Measurements from ENCODE around the gene PRKCZ.

The PRKCZ gene

GRCh38 chr1:2024887-2025286 is 25.3 kb upstream of the PRKCZ start:
- no peak for DNase-seq (ENCODE audit: low read depth in 2 of 3, low spot score in 2 of 3)

DNA sequence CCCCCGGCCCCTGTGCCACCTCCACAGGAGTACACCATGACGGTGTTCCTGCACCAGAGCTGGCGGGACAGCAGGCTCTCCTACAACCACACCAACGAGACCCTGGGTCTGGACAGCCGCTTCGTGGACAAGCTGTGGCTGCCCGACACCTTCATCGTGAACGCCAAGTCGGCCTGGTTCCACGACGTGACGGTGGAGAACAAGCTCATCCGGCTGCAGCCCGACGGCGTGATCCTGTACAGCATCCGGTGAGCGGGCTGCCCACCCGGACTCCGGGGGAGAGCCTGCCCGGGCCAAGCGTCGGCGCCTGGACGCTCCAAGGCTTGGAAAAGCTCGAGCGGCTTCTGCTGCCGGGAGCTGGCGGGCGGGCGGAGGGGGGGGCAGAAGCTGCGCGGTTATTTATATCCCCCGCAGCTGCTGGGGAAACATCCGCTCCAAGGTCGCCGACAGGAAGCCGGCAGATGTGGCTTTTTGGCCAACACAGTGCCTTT is 24.7 kb upstream of the PRKCZ start:
- DNase-seq (ENCODE audit: low read depth in 2 of 3, low spot score in 2 of 3): no peak

GRCh38 chr1:2027961-2028583 is 22.1 kb upstream of the PRKCZ start:
- DNase-seq (ENCODE audit: low read depth in 2 of 3, low spot score in 2 of 3): no peak

DNA sequence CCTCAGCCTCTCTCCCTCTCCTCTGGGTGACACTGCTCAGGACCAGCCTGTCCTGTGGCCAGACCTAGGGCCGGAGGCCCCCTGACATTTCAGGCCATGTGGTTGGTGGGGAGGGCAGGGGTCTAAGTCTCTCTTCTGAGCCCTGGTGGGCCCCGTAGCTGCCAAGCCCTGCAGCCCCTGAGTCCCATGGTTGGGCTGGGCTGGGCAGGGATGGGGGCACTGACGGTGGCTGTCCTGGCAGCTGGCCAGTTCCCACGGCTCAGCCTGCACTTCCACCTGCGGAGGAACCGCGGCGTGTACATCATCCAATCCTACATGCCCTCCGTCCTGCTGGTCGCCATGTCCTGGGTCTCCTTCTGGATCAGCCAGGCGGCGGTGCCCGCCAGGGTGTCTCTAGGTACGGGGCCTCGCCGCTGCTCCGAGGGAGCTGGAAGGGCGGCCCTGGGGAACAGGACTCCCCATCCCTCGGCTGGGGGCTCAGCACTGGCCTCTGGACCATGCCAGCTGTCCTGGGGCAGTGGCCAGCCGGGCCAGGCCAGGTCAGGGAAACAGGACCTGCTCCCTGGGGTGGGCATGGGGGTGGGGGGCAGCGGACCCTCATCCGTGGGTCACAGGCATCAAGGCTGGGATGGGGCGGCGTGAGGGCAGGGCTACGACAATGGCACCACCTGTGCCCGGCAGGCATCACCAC is 21.2 kb upstream of the PRKCZ start:
- no peak for DNase-seq (ENCODE audit: low read depth in 2 of 3, low spot score in 2 of 3)

GRCh38 chr1:2029561-2029960 is 20.6 kb upstream of the PRKCZ start:
- DNase-seq (ENCODE audit: low read depth in 2 of 3, low spot score in 2 of 3): no peak

DNA sequence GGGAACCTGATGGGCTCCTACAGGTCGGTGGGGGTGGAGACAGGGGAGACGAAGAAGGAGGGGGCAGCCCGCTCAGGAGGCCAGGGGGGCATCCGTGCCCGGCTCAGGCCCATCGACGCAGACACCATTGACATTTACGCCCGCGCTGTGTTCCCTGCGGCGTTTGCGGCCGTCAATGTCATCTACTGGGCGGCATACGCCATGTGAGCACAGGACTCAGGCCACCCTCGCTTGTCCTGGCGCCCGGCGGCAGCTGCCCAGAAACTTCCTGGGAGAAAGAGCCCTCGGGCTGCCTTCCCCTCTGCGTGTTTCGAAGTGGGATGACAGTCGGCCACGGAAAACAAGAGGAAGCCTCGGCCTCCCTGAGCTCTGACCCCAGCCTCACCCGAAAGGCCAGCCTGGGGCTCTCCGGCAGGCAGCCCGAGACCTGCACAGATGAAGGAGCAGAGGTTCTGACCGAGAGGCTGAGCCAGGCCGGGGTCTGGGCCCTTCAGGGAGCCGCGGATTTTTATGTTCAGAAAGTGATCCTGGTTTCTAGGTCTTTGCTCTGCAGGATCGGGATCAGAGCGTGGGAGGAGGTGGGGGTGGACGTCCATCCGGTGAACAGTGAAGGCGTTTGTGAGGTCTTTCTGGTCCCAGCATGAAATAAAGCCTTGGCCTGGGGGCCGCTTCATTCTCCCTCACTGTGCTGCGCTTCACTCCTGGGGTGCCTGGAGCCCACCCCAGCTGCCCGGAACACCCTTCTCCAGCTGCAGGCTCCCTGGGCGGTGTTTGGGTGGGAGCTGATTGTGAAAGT is 19.9 kb upstream of the PRKCZ start:
- no peak for DNase-seq (ENCODE audit: low read depth in 2 of 3, low spot score in 2 of 3)

DNA sequence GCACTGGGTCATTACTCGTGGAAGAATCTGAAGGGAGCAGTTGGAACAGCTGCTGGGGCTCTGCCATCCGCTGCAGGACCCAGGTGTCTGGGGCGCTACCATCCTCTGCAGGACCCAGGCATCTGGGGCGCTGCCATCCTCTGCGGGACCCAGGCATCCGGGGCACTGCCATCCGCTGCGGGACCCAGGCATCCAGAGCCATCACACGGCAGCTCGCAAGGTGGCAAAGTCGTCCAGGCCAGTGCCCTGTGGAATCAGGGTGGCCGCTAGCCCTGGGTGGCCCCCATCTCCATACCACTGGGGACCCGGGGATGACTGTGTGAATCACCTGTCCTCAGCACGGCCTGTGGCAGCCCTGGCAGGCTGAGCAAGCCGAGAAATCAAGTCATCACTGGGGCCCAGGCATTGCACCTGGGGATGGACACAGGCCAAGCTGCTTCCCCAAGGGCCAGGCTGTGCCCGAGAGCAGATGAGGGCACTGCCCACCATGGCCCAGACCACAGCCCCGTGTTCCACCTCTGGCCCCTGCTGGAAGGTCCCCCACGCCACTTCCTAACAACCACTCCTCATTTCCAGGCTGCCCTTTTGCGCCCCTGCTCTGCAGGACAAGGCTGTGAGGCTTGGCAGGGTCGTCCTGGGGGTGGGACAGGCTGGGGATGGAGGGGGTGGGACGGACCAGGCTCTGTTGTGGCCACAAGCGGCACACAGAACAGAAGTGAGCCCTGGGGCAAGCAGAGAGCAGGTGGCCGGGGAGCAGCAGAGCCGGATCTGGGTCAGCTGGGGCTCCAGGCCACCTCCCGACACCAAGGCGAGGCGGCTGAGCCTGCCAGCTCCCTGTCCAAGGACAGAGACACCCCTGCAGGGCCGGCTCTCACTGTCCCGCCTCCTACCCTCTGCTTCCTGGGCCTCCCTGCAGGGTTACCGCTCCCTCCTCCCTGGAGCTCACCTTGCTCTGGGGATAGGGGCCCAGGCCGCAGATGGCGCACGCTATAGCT is 18.4 kb upstream of the PRKCZ start:
- no peak for DNase-seq (ENCODE audit: low read depth in 2 of 3, low spot score in 2 of 3)

DNA sequence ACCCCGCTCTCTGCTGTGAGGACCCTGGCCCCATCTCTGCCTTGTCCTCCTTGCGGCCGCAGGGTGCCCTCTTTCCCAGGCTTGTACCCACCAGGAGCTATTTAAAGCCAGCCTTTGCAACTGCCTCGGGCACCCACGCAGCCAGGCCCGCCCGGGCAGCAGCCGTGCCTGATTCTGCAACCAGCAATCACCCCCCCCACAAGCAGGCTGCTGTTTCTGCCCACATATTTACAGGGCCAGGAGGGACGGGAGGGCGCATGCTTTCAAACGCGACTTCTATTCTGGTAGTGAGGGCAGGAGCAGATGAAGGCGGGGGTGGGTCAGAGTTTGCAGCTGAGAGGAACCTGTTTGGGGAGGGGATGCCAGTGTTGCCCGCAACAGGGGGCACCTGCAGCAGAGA is 17.5 kb upstream of the PRKCZ start:
- no peak for DNase-seq (ENCODE audit: low read depth in 2 of 3, low spot score in 2 of 3)

DNA sequence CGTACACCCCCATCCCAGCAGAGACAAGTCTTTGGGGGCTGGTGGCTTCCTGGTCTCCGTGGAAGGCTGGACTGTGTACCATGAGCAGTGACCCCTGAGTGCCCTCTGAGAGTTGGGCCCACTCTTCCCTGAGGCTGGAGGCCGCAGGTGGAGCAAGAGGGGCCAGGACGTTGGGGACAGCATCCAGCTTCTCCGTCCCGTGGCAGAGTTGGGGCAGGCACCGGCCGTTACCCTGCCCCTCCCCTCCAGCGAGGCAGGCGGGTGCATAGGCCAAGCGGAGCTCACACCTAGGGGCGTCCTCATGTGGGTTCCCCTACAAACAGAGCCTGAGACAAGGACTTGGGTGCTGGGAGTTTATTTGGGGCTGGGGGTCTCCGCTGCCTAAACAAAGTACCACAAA is 17.0 kb upstream of the PRKCZ start:
- no peak for DNase-seq (ENCODE audit: low read depth in 2 of 3, low spot score in 2 of 3)

GRCh38 chr1:2036287-2036686 is 13.9 kb upstream of the PRKCZ start:
- no peak for DNase-seq (ENCODE audit: low read depth in 2 of 3, low spot score in 2 of 3)

- DNase-seq (ENCODE audit: low read depth in 2 of 3, low spot score in 2 of 3): no peak
Measured at GRCh38 chr1:2037314-2037979, 12.8 kb upstream of the PRKCZ start.

DNA sequence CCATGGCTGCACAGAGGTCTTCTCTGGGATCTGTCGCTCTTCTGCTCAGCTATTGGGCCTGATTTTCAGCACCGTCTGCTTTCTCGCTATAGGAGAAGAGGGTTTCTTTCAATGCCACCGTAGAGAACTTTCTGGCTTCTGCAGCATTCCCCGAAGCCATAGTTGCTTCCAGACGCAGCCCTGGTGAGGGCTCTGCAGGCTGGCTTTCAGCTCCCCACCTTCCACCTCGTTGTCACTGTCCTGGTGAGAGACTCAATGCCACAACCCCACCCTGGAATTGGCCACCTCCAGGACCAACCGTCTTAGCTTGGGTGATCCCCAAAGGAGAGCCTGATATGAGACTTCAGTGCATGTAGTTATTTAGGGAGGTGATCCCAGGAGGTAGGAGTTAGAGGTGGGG is 12.0 kb upstream of the PRKCZ start:
- no peak for DNase-seq (ENCODE audit: low read depth in 2 of 3, low spot score in 2 of 3)

- DNase-seq (ENCODE audit: low read depth in 2 of 3, low spot score in 2 of 3): no peak
Measured at GRCh38 chr1:2039251-2039650, 11.0 kb upstream of the PRKCZ start.

- DNase-seq (ENCODE audit: low read depth in 2 of 3, low spot score in 2 of 3): no peak
Measured at GRCh38 chr1:2041305-2041704, 8.9 kb upstream of the PRKCZ start.

DNA sequence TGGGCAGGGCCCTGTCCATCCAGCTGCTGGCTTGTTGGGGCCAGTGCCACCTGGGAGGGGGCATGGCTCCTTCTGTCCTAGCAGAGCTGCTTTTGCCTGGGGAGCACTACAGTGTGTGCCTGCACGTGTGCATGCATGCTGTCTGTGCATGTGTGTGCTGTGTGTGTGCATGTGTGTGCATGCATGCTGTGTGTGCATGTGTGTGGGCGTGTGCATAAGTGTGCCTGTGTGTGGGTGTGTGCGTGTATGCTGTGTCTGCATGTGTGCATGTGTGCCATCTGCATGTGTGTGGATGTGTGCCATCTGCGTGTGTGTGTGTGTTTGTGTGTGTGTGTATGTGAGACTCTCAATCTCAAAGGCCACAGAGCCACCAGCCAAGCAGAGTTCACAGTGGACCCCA is 8.3 kb upstream of the PRKCZ start:
- no peak for DNase-seq (ENCODE audit: low read depth in 2 of 3, low spot score in 2 of 3)

GRCh38 chr1:2042830-2043773 is 7.1 kb upstream of the PRKCZ start:
- DNase-seq (ENCODE audit: low read depth in 2 of 3, low spot score in 2 of 3): no peak

GRCh38 chr1:2043886-2044285 is 6.3 kb upstream of the PRKCZ start:
- DNase-seq (ENCODE audit: low read depth in 2 of 3, low spot score in 2 of 3): no peak

DNA sequence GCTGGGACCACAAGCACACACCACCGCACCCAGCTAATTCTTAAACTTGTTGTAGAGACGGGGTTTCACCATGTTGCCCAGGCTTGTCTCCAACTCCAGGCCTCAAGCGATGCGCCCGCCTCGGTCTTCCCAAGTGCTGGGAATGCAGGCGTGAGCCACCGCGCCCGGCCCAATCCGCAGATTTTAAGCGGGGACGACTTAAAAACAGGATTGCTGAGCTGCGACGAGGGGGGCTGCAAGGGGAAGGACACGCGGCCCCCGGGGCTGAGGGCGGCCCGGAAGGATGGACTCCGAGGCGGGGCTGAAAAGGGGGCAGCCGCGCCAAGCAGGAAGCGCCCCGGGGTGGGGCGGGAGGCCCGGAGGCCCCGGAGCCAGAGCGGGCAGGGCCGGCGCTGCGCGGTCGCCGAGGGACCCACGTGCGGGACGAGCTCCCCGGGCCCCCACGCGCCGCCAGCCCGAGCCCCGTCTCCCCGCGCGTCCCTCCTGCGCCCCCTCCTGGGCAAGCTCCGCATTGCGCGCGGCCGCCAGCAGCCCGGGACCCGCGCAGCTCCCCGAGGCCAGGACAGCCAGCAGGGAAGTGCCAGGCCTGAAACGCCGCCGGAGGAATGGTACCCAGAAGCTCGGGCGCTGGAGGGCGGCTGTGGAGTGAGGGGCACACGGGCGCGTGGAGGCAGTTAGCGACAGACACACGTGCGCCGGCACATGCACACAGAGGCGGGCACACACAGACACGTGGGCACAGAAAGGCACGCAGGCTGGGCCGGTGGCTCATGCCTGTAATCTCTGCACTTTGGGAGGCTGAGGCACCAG is 5.5 kb upstream of the PRKCZ start:
- DNase-seq (ENCODE audit: low read depth in 2 of 3, low spot score in 2 of 3): peak; percentile 60 to 78 (median 77)

Measured in activated CD8-positive, alpha-beta memory T cell treated with anti-CD3 and anti-CD28 coated beads for 48 hours (primary cell).